Measurements from ENCODE around the gene COPS7A.

Gene COPS7A

GRCh38 chr12:6779708-6780432, 56.0 kb downstream of the COPS7A start:
- Histone ChIP-seq H3K27ac (ENCODE audit: low read depth, low read length) (no peak overlapping the region), H3K4me1 (ENCODE audit: control insufficient read depth, insufficient read depth, low read length) (peaks cover 11% of the 10 kb centered on the region; the same call in 1 of the 2 replicates), H3K9ac (ENCODE audit: low read depth, low read length) (no peak overlapping the region)

GRCh38 chr12:6780573-6780972, 56.7 kb downstream of the COPS7A start:
- Histone ChIP-seq H3K27me3 (ENCODE audit: control insufficient read depth, insufficient read depth, low read length) (peaks cover 30% of the 10 kb centered on the region), H3K4me1 (ENCODE audit: control insufficient read depth, insufficient read depth, low read length) (peaks cover 11% of the 10 kb centered on the region; the same call in 1 of the 2 replicates), H3K9me3 (ENCODE audit: control insufficient read depth, insufficient read depth, low read length) (no peaks in the 10 kb centered on the region), H3K9ac (ENCODE audit: low read depth, low read length) (no peak overlapping the region), H3K4me3 (ENCODE audit: low read depth, low read length) (no peak overlapping the region), H3K27ac (ENCODE audit: low read depth, low read length) (no peak overlapping the region), H3K36me3 (ENCODE audit: control insufficient read depth, insufficient read depth, low read length) (peaks cover 3% of the 10 kb centered on the region; the same call in 1 of the 2 replicates)

More at GRCh38 chr12:6779708-6780432, 56.0 kb downstream of the COPS7A start:
- peaks cover 3% of the 10 kb centered on the region; the same call in 1 of the 2 replicates for H3K36me3 ChIP-seq (ENCODE audit: control insufficient read depth, insufficient read depth, low read length)
- no peaks in the 10 kb centered on the region for H3K9me3 ChIP-seq (ENCODE audit: control insufficient read depth, insufficient read depth, low read length)
- H3K27me3 ChIP-seq (ENCODE audit: control insufficient read depth, insufficient read depth, low read length): peaks cover 36% of the 10 kb centered on the region
- H3K4me3 ChIP-seq (ENCODE audit: low read depth, low read length): no peak overlapping the region
